GM19351 (cell line): ENCODE measurements around the gene COL6A1.
"Not testable (repeated sequence)": the region's sequence is repeated elsewhere in the genome, so short reads cannot be mapped to it uniquely, and the experiment has no call there.

ENCODE experiments used
- ATAC-seq: cut with Tn5 transposase; IDR thresholded peaks from one replicate; pipeline ENCODE4 v1.9.1; 2021; ENCODE audit warnings: mild to moderate bottlenecking, moderate library complexity; ENCODE audit not compliant: unreplicated experiment

The COL6A1 gene

DNA sequence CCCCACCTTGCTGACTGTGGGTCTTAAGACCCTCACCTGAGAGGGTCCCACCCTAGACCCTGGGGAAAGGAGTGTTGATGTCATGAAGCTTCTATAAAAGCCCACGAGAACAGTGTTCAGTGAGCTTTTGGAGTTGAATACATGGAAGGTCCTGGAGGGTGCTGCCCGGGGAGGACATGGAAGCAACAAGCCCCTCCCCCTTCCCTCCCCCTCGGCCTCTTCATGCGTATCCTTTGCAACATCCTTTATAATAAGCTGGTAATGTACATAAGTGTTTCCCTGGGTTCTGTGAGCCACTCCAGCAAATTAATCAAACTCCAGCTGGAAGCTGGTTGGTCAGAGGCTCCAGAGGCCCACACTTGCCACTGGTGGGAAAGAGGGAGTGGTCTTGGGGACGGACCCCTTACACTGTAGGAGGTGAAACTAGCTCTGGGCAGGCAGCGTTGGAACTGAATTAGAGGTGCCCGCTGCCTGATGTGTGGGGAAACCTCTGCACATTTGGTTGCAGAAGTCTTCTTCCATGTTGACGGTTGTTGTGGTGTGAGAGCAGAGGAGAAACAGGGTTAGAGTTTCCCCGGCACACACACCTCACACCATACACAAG lies 14.7 kb upstream of the COL6A1 start:
- no peak for ATAC-seq

DNA sequence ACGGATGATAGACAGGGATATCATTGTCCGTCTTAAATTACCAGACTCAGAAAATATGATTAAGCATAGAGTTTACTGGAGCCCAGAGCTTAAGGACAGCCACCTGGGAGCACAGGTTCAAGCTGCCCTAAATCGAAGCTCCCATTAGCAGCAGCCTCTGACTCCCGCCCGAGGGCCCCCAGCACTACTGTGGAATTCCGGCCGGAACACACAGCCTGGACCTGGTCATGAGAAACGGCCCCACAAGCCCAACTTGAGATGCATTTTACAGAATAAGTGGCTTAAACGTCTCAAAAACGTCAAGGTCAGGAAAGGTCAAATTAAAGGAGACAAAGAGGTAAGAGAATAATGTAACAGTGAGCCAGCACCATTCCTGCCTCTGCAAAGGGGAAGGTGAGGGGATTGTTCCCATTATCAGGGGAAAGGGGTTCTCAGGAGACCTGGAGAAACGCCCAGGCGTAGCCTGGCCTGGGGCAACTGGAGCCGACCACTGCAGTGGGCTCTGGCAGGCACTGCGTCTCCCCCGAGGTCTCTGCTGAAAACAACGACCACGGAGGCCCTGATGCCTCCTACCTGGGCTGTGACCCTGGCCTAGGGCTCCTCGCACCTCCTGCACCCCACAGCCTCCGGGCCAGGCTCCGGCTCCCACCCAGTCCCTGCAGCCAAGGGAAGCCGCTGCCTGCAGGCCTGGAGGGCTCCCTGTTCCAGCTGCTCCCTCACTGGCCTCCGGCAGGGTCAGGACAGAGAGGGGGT lies 11.5 kb upstream of the COL6A1 start:
- ATAC-seq: no peak

DNA sequence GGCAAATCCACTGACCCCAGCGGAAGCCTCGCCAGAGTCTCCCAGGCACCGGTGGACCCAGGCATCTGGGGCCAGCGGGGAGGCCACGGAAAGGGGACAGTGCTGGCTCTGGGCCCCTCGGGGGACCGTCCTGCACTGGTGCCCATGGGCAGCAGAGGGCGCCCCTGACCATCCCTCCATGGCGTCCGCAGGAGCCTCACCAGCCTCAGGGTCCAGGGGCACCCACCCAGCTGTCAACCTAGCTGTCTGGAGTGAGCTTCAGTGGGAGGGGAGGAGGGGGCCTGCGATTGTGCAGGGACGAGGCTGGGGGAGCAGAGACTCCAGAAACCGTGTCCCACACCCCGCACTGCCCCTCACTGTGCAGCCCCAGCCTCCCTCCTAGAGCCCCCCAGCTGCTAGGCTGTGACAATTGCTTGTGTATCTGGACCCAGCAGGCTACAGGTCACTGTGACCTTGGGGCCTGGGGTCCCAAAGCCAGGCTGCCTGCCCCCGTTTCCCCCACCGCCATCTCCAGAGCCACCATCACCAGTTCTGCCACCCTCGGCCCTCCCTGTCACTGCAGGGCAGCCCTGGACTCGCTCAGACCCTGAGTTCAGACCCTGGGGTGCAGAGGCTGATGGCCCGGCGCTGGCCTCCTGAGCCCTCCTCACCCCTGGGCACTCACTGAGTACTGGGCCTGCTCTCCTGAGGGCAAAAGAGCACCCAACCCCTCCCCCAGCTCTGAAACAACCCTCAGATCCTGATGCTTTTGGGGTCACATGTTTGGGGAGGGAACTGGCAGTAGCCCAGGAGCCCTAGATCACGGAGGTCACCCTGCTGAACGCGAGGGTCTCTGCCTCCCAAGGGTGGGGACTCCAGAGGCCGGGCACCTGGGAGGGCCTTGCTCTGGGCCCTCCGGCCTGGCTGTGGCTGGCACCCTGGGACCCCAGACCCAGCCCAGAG lies 10.6 kb upstream of the COL6A1 start:
- ATAC-seq: no peak

DNA sequence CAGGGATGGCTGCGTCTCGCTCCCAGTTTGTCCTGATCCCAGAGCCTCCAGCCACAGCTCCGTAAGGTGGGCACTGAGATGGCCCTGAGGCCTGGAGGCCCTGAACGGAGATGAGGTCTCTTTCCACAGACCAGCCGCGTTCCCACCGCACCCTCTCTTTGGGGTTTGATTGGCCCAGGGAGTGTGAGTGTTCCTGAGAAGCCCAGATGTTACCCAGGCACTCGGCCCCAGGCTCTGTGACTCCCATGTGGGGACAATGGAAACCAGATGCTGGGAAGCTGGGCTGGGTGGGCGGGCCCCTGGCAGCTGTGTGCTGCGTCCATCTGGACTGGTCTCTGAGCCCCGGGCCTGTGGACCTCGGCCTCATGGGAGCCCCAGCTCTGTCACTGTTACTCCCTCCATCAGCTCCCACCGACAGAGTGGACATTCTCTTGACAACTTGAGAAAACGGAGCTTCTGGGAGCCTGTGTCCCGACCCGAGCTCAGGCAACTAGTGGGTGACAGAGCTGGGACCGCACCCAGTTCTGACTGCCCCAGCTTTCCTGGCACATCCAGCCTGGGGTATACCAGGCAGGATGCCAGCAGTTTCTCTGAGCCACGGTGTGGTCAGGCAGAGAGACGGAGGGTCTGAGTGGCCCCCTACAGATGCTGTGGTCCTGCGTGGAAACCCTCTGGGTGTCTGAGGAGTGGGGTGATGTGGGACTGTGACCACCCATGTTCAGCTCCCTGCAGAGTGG lies 9.8 kb upstream of the COL6A1 start:
- ATAC-seq: no peak

DNA sequence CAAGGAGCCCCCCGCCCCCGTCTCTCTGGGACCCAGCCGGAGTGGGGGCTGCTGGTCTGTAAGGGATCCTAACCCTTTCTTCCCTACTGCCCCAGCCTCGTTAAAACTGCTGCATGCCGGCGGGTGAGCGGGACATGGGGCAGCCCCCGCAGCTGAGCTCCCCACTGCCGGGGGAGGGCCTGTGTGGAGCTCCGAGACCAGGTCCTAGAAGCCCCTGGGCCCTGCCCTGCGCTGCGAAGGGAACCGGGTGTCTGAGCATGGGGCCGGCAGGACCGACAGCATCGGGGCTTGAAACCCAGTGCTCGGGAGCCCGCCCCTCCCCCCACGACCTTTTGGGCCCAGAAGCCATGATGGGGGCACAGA lies 9.2 kb upstream of the COL6A1 start:
- ATAC-seq: no peak

DNA sequence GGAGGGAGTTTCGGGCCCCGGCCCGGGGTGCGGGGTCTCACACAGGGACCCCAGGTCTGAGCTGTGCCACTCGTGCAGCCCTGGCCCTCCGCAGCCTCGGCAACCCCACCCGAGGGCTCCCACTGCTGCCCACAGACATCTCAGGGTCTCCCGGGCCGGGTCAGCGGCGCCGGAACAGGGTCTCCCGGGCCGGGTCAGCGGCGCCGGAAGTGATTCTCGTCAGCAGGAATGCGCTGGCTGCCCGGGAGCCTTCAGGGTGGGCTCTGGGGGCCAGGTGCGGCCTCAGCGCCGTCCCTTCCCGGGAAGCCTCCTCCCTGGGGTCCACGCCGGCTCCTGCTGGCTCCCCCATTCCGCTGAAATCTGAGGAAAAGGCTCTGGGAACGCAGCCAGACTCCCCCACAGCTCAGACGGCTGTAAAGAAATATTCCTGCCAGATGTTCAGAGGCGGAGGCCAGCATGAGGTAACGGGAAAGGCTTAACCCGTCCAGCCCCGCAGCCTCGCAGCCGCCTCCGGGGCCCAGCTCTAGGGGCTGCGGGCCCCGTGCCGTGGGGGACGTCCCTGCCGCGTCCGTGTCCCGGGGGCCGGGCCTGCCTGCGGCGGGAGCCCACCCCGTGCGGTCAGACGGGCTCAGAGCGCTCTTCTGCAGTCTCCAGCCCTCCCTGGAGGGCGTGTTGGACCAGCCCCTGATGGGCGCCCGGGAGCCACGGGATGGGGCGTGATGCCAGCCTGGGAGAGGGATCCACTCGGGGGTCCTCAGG lies 8.7 kb upstream of the COL6A1 start:
- no peak for ATAC-seq

DNA sequence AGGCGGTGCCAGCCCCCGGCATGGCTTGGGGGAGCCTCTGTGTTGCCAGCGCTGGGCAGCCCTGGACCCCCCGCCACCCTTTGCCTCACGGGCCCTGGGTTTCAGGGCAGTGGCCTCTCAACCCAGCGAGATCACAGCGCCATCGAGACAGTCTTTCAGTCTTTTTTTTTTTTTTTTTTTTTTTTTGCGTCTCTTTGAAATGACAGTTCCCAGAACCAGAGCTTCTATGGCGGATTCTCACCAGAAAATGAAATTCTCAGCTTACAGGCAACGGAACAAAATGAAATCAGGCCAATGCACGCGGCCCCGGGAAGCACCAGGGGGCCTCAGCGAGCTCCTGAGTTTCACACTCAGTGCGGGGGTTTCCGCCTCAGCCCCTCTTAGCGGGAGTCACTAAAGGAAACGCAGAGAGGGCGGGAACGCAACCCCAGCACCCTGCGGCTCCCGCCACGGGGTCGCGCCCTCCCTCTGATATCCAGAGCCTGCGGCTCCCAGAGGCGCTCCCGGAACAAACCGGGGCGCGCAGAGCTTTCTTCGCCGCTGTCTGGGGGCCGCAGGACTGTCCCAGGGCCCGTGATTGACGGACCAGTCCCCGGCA lies 8.0 kb upstream of the COL6A1 start:
- peak; percentile 56 for ATAC-seq

DNA sequence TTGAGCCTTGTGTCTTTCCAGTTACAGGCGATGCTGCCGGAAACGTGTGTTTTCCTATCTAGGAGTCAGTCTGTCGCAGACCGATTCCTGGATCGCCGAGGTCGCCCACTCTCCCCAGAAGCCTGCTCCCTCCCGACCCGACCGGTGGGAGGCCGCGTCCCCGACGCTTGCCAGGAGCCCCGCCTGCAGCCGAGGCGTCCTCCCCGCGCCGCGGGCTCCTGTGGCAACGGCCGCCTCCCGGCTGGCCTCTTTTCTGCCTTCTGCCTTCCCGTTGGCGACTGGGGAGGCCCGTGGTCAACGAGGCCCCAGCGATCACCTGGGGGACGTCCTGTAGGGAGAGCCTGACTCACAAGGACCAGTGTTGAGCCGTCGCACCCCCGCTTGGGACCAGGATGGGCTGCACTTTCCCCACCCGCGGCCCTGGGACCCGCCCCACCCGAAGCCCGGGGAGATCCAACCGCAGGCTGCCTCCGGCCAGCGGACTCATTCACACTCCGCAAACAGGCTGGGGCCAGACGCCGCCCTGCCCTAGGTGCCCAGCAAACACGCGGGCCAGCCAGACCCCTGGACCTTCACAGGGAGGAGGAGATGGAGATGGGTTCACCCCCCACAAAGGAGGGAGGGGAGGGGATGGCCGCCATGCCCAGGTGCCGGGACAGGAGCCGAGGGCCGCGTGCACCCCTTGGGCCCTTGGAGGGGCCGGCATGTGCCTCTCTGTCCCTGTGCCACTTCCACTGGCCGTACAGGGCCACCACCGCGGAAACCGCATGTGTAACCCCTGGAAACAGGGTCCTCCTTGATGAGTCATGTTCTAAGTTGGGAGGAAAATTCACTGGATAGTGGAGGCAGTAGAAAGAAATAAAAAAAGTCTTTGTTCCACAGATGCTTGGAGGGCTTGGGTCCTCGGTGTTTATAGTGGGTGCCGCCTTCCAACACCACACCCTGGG lies 7.2 kb upstream of the COL6A1 start:
- peak; percentile 16 for ATAC-seq

DNA sequence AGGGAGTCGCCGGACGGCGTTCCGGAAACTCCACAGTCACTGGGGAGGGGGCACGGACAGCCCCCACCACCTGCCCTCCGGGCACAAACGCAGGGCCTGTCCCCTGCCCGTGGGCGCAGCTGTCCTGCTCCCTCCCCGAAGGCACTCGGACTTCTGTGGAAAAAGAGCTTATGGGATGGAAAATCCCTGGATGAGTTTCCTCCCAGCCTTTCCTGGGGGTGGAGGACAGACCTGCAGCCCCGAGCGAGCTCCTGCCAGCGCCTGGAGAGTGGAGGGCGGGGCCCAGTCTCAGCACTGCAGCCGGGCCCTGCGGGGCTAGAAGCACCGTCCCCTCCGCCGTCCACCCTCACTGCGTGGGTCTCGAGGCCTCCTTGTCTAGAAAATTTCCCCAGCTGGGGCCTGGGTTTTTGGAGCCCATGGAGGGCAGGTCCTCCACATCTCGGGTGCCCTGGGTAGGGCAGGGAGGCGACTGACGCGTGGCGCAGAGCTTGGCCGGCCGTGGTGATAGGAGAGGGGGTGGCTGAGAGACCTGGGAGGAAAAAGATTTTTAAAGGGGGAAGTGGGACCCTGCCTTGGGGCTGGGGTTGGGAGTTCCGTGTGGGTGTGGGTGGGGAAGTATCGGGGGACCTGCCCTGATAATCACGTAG lies 6.4 kb upstream of the COL6A1 start:
- ATAC-seq: no peak

DNA sequence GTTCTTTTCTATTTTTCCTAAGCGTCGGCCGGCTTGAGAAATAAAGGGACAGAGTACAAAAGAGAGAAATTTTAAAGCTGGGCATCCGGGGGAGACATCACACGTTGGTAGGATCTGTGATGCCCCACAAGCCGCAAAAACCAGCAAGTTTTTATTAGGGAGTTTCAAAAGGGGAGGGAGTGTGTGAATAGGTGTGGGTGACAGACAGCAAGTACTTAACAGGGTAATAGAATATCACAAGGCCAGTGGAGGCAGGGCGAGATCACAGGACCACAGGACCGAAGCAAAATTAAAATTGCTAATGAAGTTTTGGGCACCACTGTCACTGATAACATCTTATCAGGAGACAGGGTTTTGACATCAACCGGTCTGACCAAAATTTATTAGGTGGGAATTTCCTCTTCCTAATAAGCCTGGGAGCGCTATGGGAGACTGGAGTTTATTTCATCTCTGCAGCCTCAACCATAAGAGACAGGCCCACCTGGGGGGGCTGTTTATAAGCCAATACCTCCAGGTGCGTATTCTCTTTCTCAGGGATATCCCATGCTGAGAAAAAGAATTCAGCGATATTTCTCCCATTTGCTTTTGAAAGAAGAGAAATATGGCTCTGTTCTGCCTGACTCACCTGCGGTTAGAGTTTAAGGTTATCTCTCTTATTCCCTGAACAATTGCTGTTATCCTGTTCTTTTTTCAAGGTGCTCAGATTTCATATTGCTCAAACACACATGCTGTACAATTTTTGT lies 5.7 kb upstream of the COL6A1 start:
- ATAC-seq: not testable (repeated sequence)

DNA sequence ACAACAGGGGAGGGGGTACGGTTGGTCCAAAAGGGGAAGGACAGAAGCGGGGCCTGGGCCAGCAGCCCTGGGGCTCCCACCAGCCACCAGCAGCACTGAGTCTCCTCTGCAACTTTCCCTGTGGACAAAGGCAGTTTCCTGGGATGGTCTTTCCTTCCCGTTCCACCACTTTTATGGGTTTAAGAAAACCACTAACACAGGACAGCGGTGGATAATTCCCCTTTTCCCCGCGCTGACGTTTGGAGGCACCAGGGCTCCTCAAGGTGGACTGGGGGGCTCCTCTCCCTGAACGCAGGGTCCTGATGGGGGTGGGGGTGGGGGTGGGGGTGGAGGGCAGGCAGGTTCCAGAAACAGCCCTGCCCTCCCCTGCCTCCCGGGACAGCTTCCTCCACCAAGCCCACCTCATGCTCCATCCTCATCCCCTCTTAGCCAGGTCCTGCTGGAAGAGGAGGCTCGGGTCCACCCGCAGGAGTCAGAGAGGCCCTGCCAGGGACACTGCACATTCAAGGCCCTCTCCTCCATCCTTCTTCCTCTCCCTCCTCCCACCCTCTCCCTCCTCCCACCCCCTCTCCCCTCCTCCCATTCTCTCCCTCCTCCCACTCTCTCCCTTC lies 4.8 kb upstream of the COL6A1 start:
- no peak for ATAC-seq

DNA sequence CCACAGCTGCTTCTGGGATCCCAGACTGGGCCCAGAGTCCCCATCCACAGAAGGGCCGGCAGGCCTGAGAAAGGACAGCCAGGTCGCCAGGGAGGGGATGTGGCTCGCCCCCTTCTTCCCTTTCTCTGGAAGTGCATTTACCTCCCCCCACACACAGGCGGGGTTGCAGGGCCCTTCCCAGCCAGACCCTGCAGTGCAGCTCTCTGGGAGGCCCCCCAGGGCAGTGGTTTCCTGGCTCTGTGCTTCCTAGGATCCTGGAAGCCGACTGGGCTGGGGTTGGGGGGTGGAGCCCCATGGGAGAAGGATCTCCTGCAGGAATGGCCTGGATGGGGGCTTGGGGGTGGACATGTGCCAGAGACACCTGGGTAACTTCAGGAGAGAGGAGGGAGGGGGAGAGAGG lies 4.2 kb upstream of the COL6A1 start:
- ATAC-seq: no peak

DNA sequence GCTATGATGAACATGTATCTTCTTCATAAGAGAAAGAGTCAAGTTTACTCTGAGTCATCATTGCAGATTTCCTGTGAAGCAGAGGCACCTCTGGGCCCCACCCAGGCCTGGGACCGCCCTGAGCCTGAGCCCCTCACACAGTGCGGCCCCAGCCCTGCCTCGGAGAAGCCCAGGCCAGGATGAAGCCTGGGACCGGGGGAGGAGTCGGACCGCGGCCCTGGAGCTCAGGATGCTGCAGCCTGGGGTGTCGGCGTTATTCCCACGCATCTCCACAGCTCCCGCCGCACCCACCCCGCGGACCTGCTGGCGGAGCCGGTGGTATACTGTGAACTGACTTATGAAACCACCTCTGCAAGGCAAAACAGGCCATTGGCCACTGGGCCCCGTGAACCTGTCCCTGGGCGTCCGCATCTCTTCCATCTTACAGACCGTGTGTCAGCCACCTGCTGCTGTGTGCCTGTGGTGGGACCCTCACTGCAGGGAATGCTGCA lies 2.4 kb upstream of the COL6A1 start:
- ATAC-seq: no peak

DNA sequence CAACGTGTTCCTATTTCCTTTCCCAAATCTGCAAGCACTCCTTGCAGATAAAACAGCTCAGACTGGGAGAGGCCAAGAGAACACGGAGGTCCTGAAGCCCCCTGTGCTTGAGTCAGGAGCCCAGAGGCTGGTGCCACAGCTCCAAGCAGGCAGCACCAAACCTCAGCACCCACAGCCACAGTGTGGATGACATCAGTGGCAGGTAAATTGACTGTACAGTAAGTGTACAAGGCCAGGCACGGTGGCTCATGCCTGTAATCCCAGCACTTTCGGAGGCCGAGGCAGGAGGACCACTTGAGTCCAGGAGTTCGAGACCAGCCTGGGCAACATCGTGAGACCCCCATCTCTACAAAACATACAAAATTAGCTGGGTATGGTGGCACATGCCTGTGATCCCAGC lies 1.9 kb upstream of the COL6A1 start:
- ATAC-seq: no peak

DNA sequence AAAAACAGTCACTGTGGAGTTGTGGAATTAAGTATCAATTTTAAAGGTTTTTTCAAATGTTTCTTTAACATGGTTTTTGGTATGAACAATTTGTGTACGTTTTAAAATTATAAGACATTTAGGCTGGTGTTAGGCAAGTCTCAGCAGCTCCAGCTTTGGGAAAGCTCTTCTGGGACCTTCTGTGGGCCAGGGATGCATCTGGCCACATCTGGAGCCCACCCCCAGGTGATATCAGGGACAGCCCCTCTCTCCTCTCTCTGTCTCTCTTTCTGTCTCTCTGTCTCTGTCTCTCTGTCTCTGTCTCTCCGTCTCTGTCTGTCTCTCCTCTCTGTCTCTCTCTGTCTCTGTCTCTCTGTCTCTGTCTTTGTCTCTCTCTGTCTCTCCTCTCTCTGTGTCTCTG lies 1.3 kb upstream of the COL6A1 start:
- ATAC-seq: no peak

DNA sequence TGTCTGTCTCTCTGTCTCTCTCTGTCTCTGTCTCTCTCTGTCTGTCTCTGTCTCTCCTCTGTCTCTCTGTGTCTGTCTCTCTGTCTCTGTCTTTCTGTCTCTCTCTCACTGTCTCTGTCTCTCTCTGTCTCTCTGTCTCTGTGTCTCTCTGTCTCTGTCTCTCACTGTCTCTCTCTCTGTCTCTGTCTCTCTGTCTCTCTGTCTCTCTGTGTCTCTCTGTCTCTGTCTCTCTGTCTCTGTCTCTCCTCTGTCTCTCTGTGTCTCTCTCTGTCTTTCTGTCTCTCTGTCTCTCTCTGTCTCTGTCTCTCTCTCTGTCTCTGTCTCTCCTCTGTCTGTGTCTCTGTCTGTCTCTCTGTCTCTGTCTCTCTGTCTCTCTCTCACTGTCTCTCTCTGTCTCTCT lies 873 bp upstream of the COL6A1 start:
- ATAC-seq: no peak

DNA sequence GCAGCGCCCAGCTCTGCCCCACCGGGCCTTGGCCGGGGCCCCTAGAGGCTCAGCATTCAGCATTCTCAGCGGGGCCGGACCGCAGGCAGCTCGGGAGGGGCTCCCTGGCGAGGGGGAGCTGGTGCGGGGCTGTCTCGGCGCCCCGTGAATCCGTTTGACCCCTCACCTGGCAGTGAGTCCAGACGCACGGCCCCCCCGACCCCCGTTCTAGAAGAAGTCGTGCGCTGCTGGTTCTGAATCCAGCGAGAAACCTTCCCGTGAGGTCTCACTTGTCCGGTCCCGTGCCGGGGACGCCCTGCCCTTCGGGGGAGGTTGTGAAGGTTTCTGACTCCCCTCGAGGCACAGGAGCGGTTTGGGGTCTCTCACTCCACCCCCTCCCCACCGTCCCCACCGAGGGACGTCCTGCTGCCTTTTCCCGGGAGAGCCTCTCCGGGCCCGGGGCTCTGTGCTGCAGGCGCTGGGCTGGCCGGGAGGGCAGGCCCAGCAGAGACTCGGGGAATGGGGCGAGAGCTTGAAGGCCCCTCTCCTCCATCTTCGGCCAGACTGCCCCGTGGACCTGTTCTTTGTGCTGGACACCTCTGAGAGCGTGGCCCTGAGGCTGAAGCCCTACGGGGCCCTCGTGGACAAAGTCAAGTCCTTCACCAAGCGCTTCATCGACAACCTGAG lies 655 bp downstream of the COL6A1 start:
- no peak for ATAC-seq
